Amygdala (tissue), 56 donors: Measurements from ENCODE around the gene MAT1A.
"Not testable (repeated sequence)": the region's sequence is repeated elsewhere in the genome, so short reads cannot be mapped to it uniquely, and the experiment has no call there.

Experiments used
- DNase-seq, 56 donors: peaks; one replicate each; lab custom pipeline; 2025; lab: John Stamatoyannopoulos, UW

Gene MAT1A

DNA sequence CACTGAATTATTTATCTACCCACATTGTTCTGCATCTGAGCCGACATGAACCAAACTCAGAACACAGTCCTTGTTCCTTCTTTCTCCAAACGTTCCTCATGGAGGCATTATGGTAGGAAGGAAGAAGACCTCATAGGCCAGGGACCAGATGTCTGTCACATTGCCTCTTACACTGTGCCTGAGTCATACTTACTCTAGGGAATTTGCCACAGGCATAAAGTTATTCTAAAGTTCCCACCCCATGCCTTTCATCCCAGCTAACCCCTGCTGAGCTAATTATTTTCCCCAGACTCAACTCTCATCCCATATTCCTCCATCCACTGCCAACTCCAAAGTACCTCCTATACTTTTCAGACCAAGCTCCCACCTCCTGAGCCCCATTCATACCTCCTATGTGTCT is 21.2 kb downstream of the MAT1A start:
- no peak for DNase-seq

DNA sequence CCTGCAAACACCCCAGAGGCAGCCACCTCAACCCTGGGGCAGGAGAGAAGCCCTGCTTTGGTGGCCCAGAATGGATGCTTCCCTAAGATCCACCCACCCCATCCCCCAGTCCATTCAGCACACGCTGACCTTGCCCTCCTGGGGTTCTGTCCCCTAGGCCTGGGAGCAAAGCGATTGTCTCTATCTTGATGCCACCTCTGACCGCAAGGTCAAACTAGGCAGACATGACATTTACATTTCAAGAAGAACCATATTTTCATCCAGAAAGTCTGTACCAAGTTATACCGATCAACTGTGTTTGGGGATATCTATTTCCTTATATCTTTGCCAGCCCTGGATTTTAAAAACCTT is 23.0 kb downstream of the MAT1A start:
- no peak for DNase-seq

DNA sequence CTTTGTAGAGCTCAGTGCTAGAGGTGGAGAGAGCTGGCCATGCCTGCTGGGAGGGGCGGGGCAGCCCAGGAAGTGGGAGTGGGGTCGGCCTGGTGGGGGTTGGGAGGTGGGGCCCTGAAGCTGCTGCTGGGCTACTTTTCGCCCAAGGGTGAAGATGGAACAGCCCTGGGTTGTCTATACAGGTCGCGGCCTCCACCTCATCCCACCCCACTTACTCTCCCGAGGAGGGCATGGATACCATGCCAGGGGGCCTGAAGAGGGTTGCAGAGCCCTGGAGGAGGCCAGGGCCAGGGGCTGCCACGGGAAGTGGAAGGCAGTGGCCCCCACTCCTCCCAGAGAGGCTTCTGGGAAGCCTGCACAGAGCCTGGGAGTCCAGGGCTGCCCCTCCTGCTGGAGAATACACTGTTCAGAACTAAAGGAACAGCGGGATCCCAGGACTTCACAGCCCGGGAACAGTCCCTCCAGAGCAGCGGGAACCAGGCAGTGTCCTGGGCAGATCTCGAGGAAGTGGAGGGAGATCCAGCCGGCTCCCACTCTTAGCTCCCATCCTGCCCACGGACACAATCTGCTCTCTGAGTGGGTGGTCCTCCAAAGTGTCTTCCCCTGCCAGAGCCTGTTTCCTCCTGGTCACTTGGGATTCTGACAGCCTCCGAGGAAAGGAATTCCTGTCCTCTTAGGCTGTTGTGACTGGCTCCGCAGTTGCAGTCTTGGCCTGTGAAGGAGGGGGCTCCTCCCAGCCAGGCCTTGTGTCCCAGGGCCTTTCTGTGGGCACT is 23.5 kb downstream of the MAT1A start:
- DNase-seq: no peak

GRCh38 chr10:80264081-80265056 is 25.1 kb downstream of the MAT1A start:
- no peak for DNase-seq

DNA sequence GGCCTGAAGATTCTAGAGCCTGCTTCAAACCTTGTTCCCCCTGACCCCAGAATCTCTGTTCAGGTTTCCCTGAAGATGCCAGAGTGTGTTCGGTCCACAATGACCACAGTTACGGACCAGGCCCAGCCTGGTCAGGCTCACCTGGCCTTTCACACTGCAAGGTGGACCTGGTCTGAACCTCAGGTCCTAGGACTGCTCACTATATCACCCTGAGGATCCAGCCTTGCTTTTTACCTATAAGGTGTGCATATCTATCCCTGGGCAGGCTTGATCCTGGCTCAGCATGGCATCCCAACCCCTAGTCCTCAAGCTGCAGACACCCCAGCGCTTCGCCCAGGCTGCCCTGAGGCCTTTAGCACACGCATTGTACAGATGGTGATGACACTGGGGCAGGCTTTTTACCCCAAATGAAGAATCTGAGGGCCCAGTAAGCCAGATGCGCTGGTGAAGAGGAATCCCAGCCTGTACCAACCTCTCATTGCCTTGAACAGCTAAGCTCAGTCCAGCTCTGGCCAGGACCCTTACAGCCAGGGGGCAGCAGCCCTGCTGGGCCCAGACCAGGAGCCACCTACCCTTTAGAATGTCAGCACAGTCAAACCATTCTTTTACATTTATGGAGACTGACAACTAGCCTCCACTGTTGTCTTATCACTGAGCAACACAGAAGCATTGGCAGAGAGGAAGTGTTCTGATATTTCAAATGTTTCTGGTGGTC is 28.0 kb downstream of the MAT1A start:
- DNase-seq: no peak

DNA sequence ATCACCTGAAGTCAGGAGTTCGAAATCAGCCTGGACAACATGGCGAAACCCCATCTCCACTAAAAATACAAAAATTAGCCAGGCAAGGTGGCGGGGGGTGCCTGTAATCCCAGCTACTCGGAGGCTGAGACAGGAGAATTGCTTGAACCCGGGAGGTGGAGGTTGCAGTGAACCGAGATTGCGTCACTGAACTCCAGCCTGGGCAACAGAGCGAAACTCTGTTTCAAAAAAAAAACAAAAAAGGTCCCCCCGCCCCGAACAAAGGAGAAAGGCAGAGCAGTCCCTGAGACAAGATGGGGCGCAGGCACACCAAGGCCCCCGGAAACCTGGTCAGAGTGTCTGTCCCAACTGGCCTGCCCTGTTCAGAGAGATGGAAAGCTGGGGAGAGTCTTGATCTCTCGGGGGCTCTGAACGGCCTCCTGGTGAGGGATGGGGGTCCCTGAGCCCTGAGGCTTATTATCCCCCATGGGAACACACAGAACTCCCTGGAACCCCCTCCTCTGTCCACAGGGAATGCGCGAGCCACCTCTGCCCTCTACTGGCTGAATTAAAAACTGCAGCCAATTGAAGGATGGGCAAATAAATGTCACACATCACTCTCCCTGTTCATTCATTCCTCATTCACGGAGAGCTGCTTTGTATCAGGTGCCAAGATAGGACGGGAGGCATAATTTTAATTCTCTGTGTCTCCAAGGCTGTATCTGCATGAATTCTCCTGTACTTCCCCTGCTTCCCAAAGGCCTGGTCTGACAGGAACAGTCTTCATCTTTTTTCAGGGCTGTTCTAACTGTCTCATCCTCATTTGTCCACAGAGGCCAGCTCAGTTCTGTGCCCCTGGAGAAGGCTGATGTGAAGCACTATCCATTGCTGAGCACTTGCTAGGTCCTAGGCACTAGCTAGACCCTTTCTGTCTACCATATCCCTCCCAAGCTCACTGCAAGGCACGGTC is 28.9 kb downstream of the MAT1A start:
- peak in 2 of 56 donors; percentile 1 to 15 for DNase-seq

- DNase-seq: no peak
Measured at GRCh38 chr10:80259405-80259871, 30.0 kb downstream of the MAT1A start.

- DNase-seq: not testable (repeated sequence)
Measured at GRCh38 chr10:80256798-80257197, 32.7 kb downstream of the MAT1A start.

GRCh38 chr10:80254726-80255125 is 34.7 kb downstream of the MAT1A start:
- DNase-seq: not testable (repeated sequence)

- not testable (repeated sequence) for DNase-seq
Measured at GRCh38 chr10:80253963-80254271, 35.5 kb downstream of the MAT1A start.

GRCh38 chr10:80253266-80253962 is 36.0 kb downstream of the MAT1A start:
- DNase-seq: no peak

GRCh38 chr10:80252296-80252887 is 37.1 kb downstream of the MAT1A start:
- no peak for DNase-seq

GRCh38 chr10:80251703-80252280 is 37.7 kb downstream of the MAT1A start:
- not testable (repeated sequence) for DNase-seq

DNA sequence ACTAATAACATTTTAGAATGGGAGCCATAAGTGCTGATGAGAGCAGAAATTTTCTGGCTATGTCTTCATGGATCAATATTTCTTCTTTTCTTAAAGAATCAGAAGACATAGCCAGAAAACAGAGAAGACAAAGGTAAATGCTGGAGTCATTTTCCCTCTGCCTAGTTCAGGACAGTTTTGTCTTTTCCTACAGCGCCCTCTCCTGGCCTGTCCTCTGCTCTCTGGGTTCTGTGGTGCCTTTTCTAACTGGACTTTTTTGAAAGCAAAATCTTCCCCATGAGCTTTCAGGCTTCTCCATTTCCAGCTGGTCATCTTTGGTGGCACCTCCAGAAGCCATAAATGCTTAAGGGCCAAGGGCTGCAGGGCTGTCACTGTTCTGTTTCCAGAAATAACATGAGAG is 39.1 kb downstream of the MAT1A start:
- not testable (repeated sequence) for DNase-seq

GRCh38 chr10:80249906-80250305 is 39.6 kb downstream of the MAT1A start:
- not testable (repeated sequence) for DNase-seq

GRCh38 chr10:80247611-80248010 is 41.8 kb downstream of the MAT1A start:
- DNase-seq: not testable (repeated sequence)

DNA sequence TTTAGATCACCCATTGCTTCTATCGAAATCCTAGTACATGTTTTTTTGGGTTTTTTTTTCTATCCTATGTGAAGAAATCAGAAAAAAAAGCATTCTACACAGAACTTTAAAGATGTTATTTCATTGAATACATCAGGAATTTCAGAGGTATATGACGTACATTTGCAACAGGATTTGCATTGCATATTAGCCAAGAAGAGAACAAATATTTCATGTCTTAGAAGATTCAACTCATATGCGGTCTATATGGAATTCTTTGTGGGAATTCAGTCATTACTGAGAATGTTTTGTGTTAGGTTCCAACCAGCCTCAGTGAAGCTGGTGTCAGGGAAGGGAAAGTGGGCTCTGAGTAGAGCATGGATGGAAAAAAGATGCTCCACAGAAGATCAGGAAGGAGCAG is 45.1 kb downstream of the MAT1A start:
- not testable (repeated sequence) for DNase-seq

GRCh38 chr10:80242341-80242740 is 47.1 kb downstream of the MAT1A start:
- DNase-seq: not testable (repeated sequence)
